Measurements from ENCODE around the gene C16orf74.

GRCh38 chr16:85749771-85750145 is 1.1 kb downstream of the C16orf74 start:
- TF ChIP-seq POLR2A (IDR thresholded peaks at IDR 0.05; ENCODE audit: low read depth, low read length): no peak
- TF ChIP-seq TAF1 (IDR thresholded peaks at IDR 0.05; ENCODE audit: borderline replicate concordance, low read depth, low read length): no peak

Measured in GM12892 (cell line).